Measurements from ENCODE around the gene RAD9A. TPM values are rescaled to one million over a fixed set of nuclear protein-coding genes. Genes with fewer than 3 reads are reported as not detected.
A peak's percentile ranks its signal among the peaks of the same experiment; 100 is the strongest.

The RAD9A gene
- total and polyA plus RNA-seq, 9 of the 15 experiments (the other 6 are each of a cell fraction or from before 2014, with no cell fraction given): 1.4 to 41.2 (median 16.1) TPM

DNA sequence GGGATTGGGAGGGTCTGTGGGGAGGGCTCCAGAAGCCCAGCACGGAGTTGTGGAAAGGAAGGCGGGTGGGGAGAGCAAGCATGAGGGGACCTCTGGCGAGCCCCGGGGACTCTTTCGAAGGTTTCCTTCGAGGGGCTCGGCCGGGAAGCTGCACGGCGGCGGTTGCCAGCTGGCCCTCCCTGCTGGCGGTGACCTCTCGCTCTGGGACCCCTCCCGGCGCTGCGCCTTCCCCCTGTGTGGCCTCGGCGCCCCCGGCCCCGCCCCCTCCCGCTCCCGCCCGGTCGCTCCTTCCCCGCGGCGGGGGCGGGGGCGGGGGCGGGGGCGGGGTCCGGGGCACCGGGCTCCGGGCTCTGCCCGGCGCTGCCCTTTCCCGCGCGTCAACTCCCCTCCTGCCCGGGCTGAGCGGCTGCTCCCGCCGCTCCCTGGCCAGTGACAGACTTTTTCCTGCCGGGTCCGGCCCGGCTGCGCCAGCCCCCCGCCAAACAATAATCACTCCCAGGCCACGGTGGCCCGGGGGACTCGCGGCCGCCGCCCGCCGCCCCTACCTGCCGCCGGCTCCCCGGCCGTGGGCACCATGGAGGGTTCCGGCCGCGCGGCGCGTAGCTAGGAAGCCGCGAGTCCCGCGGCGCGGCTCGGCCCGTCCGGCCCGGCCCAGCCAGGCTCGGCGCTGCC lies 19.3 kb upstream of the RAD9A start (continued):
- TF ChIP-seq ZNF766 (CRISPR knock-in tag; conservative IDR thresholded peaks at IDR 0.05): no peak
- peak; percentile 2 for TF ChIP-seq KDM5B (IDR thresholded peaks at IDR 0.05; ENCODE audit: insufficient replicate concordance, low read depth, low read length)
- TF ChIP-seq, protein P1, sequence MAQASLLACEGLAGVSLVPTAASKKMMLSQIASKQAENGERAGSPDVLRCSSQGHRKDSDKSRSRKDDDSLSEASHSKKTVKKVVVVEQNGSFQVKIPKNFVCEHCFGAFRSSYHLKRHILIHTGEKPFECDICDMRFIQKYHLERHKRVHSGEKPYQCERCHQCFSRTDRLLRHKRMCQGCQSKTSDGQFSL (CRISPR knock-in tag; IDR thresholded peaks at IDR 0.05): no peak
- TF ChIP-seq, protein P1 (tag; IDR thresholded peaks at IDR 0.05): no peak
- TF ChIP-seq ZNF41 (CRISPR knock-in tag; conservative IDR thresholded peaks at IDR 0.05): no peak
- TF ChIP-seq, protein P2, sequence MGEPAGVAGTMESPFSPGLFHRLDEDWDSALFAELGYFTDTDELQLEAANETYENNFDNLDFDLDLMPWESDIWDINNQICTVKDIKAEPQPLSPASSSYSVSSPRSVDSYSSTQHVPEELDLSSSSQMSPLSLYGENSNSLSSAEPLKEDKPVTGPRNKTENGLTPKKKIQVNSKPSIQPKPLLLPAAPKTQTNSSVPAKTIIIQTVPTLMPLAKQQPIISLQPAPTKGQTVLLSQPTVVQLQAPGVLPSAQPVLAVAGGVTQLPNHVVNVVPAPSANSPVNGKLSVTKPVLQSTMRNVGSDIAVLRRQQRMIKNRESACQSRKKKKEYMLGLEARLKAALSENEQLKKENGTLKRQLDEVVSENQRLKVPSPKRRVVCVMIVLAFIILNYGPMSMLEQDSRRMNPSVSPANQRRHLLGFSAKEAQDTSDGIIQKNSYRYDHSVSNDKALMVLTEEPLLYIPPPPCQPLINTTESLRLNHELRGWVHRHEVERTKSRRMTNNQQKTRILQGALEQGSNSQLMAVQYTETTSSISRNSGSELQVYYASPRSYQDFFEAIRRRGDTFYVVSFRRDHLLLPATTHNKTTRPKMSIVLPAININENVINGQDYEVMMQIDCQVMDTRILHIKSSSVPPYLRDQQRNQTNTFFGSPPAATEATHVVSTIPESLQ (CRISPR knock-in tag; IDR thresholded peaks at IDR 0.05): no peak; the same call in 1 of the 2 replicates
- TF ChIP-seq, protein P3, sequence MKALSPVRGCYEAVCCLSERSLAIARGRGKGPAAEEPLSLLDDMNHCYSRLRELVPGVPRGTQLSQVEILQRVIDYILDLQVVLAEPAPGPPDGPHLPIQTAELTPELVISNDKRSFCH (CRISPR knock-in tag; IDR thresholded peaks at IDR 0.05): no peak
- TF ChIP-seq, protein P3 (tag; IDR thresholded peaks at IDR 0.05): no peak
- TF ChIP-seq, protein P4, sequence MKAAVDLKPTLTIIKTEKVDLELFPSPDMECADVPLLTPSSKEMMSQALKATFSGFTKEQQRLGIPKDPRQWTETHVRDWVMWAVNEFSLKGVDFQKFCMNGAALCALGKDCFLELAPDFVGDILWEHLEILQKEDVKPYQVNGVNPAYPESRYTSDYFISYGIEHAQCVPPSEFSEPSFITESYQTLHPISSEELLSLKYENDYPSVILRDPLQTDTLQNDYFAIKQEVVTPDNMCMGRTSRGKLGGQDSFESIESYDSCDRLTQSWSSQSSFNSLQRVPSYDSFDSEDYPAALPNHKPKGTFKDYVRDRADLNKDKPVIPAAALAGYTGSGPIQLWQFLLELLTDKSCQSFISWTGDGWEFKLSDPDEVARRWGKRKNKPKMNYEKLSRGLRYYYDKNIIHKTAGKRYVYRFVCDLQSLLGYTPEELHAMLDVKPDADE (conservative IDR thresholded peaks at IDR 0.05; ENCODE audit: control insufficient read depth, low read depth, low read length): 0 out of 2 replicates have a peak, but pooled peaks have one; percentile 46
- TF ChIP-seq PHF8 (IDR thresholded peaks at IDR 0.05; ENCODE audit: borderline replicate concordance, low read length): peak; percentile 57; the same call in 1 of the 2 replicates
- no peak for TF ChIP-seq SRF (CRISPR knock-in tag; IDR thresholded peaks at IDR 0.05)
- peak; percentile 51; the same call in 1 of the 2 replicates for TF ChIP-seq SMAD4 (CRISPR knock-in tag; conservative IDR thresholded peaks at IDR 0.05)
- peak; percentile 25; the same call in 1 of the 2 replicates for TF ChIP-seq ZBTB9 (CRISPR knock-in tag; IDR thresholded peaks at IDR 0.05)
- TF ChIP-seq HDAC3 (IDR thresholded peaks at IDR 0.05; ENCODE audit: borderline replicate concordance, partially characterized antibody): no peak
- TF ChIP-seq SNAPC5 (CRISPR knock-in tag; IDR thresholded peaks at IDR 0.05): no peak
- no peak for TF ChIP-seq FIP1L1 (IDR thresholded peaks at IDR 0.05; ENCODE audit: low read depth, low read length, poor library complexity, severe bottlenecking)
- TF ChIP-seq CHAMP1 (IDR thresholded peaks at IDR 0.05): no peak
